DMS53 treated with DMSO at 0.1 percent for 48 hours (cell line): ENCODE data around the gene PCDHA5.
A peak's percentile ranks its signal among the peaks of the same experiment; 100 is the strongest.
"Not testable (repeated sequence)": the region's sequence is repeated elsewhere in the genome, so short reads cannot be mapped to it uniquely, and the experiment has no call there.

Experiments used
- DNase-seq: peaks from one replicate; lab custom pipeline; 2025; ENCODE audit not compliant: unreplicated experiment; lab: John Stamatoyannopoulos, UW

The PCDHA5 gene

DNA sequence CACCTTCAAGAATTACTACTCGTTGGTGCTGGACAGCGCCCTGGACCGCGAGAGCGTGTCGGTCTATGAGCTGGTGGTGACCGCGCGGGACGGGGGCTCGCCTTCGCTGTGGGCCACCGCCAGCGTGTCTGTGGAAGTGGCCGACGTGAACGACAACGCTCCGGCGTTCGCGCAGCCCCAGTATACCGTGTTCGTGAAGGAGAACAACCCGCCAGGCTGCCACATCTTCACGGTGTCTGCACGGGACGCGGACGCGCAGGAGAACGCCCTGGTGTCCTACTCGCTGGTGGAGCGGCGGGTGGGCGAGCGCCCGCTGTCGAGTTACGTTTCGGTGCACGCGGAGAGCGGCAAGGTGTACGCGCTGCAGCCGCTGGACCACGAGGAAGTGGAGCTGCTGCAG, 1.6 kb downstream of the PCDHA5 start:
- not testable (repeated sequence) for DNase-seq

DNA sequence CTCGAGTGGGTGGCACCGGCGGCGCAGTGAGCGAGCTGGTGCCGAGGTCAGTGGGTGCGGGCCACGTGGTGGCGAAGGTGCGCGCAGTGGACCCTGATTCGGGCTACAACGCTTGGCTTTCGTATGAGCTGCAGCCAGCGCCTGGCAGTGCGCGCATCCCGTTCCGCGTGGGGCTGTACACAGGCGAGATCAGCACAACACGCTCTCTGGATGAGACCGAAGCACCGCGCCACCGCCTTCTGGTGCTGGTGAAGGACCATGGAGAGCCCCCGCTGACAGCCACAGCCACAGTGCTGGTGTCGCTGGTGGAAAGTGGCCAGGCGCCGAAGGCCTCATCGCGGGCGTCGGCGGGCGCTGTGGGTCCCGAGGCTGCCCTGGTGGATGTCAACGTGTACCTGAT, 2.1 kb downstream of the PCDHA5 start:
- no peak for DNase-seq

DNA sequence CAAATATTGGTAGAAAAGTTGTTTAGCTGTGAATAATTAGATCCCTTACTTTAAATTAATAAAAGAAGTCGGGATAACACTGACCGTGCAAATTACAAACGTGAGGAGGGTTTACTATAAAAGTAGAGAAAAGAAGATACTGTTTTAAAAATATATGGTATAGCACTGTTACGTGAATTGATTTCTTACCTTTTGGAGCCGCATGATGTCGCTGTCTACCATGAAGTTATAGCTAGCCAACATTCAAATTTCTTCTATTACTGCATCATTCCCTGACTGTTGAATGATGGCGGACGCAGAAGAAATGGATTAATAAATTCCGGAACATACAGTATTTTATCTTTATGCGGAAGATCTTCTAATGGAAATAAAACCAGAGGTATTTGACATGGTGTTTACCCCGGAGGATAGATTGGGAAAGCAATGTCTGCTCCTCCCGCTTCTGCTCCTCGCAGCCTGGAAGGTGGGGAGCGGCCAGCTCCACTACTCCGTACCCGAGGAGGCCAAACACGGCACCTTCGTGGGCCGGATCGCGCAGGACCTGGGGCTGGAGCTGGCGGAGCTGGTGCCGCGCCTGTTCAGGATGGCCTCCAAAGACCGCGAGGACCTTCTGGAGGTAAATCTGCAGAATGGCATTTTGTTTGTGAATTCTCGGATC, 6.4 kb downstream of the PCDHA5 start, which contains the start of gene PCDHA6:
PCDHA6 (plus strand) TSS at position 257 of the 658 bp plus-strand sequence; CDS start at position 389, 132 bp downstream.
- peak; percentile 38 for DNase-seq

DNA sequence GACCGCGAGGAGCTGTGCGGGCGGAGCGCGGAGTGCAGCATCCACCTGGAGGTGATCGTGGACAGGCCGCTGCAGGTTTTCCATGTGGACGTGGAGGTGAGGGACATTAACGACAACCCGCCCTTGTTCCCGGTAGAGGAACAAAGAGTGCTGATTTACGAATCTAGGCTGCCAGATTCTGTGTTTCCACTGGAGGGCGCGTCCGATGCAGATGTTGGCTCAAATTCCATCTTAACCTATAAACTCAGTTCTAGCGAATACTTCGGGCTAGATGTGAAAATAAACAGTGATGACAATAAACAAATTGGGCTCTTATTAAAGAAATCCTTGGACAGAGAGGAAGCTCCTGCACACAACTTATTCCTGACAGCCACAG, 6.9 kb downstream of the PCDHA5 start:
- no peak for DNase-seq

DNA sequence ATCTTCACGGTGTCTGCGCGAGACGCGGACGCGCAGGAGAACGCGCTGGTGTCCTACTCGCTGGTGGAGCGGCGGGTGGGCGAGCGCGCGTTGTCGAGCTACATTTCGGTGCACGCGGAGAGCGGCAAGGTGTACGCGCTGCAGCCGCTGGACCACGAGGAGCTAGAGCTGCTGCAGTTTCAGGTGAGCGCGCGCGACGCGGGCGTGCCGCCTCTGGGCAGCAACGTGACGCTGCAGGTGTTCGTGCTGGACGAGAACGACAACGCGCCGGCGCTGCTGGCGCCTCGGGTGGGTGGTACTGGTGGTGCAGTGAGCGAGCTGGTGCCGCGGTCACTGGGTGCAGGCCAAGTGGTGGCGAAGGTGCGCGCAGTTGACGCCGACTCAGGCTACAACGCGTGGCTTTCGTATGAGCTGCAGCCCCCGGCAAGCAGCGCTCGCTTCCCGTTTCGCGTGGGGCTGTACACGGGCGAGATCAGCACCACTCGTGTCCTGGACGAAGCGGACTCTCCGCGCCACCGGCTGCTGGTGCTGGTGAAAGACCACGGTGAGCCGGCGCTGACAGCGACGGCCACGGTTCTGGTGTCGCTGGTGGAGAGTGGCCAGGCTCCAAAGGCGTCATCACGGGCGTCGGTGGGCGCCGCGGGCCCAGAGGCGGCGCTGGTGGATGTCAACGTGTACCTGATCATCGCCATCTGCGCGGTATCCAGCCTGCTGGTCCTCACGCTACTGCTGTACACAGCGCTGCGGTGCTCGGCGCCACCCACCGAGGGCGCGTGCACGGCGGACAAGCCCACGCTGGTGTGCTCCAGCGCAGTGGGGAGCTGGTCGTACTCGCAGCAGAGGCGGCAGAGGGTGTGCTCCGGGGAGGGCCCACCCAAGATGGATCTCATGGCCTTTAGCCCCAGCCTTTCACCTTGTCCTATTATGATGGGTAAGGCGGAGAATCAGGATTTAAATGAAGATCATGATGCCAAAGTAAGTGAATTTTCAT, 8.4 kb downstream of the PCDHA5 start:
- not testable (repeated sequence) for DNase-seq

DNA sequence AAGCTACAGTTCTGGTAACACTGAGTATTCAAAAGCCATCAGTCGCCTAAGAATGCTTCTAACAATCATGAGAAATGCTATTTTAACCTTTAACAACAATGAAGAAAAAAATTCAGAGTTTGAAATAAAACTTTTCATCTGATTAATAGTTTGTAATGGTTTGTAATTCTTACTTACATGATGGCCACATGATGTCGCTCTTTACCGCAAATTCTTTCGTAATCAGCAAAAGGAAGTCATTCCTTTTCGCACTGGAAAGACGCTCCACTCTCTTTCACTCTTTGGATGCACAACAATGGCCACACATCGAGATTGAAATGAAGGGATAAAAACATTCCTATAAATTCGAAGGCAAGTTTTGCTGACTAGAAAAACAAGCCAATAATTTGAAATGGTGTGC, 12.6 kb downstream of the PCDHA5 start, which contains the start of gene PCDHA7:
PCDHA7 (plus strand) TSS at position 277 of the 400 bp plus-strand sequence; CDS start at position 392, 115 bp downstream.
- peak; percentile 39 for DNase-seq

DNA sequence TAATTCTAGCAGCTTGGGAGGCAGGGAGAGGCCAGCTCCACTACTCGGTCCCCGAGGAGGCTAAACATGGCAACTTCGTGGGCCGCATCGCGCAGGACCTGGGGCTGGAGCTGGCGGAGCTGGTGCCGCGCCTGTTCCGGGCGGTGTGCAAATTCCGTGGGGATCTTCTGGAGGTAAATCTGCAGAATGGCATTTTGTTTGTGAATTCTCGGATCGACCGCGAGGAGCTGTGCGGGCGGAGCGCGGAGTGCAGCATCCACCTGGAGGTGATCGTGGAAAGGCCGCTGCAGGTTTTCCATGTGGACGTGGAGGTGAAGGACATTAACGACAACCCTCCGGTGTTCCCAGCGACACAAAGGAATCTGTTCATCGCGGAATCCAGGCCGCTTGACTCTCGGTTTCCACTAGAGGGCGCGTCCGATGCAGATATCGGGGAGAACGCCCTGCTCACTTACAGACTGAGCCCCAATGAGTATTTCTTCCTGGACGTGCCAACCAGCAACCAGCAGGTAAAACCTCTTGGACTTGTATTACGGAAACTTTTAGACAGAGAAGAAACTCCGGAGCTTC, 13.1 kb downstream of the PCDHA5 start:
- DNase-seq: peak; percentile 22

DNA sequence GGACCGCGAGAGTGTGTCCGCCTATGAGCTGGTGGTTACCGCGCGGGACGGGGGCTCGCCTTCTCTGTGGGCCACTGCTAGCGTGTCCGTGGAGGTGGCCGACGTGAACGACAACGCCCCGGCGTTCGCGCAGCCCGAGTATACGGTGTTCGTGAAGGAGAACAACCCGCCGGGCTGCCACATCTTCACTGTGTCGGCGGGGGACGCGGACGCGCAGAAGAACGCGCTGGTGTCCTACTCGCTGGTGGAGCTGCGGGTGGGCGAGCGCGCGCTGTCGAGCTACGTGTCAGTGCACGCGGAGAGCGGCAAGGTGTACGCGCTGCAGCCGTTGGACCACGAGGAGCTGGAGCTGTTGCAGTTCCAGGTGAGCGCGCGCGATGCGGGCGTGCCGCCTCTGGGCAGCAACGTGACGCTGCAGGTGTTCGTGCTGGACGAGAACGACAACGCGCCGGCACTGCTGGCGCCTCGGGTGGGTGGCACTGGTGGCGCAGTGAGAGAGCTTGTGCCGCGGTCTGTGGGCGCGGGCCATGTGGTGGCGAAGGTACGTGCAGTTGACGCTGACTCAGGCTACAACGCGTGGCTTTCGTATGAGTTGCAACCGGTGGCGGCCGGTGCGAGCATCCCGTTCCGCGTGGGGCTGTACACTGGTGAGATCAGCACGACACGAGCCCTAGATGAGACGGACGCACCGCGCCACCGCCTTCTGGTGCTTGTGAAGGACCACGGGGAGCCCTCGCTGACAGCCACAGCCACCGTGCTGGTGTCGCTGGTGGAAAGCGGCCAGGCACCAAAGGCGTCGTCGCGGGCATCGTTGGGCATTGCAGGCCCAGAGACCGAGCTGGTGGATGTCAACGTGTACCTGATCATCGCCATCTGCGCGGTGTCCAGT, 14.5 kb downstream of the PCDHA5 start:
- DNase-seq: no peak

DNA sequence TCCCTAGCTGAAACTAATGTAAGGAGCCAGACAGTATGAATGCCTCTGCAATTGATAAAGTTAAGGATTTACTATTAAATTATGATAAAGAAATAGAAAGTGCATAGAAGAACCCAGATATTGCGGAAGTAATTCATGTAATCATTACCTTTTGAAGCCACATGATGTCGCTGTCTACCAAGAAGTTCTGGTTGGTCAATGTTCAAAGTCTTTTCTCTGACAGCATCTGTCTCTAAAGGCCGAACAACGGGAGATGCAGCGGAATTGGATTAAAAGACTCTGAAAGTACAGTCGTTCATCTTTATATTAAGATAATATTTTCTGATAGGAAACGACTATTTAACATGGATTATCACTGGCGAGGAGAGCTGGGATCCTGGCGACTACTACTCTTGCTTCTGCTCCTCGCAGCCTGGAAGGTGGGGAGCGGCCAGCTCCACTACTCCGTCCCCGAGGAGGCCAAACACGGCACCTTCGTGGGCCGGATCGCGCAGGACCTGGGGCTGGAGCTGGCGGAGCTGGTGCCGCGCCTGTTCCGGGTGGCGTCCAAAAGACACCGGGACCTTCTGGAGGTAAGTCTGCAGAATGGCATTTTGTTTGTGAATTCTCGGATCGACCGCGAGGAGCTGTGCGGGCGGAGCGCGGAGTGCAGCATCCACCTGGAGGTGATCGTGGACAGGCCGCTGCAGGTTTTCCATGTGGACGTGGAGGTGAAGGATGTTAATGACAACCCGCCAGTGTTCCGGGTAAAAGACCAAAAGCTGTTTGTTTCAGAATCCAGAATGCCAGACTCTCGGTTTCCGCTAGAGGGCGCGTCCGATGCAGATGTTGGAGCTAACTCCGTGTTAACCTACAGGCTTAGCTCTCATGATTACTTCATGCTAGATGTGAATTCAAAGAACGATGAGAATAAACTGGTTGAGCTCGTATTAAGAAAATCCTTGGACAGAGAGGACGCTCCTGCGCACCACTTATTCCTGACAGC, 19.9 kb downstream of the PCDHA5 start, which contains the start of gene PCDHA8:
PCDHA8 (plus strand) TSS at position 210 of the 985 bp plus-strand sequence; CDS start at position 345, 135 bp downstream.
- DNase-seq: peak; percentile 70

DNA sequence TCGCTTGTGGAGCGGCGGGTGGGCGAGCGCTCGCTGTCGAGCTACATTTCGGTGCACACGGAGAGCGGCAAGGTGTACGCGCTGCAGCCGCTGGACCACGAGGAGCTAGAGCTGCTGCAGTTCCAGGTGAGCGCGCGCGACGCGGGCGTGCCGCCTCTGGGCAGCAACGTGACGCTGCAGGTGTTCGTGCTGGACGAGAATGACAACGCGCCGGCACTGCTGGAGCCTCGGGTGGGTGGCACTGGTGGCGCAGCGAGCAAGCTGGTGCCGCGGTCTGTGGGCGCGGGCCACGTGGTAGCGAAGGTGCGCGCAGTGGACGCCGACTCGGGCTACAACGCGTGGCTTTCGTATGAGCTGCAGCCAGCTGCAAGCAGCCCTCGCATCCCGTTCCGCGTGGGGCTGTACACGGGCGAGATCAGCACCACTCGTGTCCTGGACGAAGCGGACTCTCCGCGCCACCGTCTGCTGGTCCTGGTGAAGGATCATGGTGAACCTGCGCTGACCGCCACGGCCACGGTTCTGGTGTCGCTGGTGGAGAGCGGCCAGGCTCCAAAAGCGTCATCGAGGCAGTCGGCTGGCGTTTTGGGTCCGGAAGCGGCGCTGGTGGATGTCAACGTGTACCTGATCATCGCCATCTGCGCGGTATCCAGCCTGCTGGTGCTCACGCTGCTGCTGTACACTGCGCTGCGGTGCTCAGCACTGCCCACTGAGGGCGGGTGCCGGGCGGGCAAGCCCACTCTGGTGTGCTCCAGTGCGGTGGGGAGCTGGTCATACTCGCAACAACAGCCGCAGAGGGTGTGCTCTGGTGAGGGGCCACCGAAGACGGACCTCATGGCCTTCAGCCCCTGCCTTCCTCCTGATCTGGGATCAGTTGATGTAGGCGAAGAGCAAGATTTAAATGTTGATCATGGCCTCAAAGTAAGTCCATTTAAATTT, 21.7 kb downstream of the PCDHA5 start:
- DNase-seq: no peak

DNA sequence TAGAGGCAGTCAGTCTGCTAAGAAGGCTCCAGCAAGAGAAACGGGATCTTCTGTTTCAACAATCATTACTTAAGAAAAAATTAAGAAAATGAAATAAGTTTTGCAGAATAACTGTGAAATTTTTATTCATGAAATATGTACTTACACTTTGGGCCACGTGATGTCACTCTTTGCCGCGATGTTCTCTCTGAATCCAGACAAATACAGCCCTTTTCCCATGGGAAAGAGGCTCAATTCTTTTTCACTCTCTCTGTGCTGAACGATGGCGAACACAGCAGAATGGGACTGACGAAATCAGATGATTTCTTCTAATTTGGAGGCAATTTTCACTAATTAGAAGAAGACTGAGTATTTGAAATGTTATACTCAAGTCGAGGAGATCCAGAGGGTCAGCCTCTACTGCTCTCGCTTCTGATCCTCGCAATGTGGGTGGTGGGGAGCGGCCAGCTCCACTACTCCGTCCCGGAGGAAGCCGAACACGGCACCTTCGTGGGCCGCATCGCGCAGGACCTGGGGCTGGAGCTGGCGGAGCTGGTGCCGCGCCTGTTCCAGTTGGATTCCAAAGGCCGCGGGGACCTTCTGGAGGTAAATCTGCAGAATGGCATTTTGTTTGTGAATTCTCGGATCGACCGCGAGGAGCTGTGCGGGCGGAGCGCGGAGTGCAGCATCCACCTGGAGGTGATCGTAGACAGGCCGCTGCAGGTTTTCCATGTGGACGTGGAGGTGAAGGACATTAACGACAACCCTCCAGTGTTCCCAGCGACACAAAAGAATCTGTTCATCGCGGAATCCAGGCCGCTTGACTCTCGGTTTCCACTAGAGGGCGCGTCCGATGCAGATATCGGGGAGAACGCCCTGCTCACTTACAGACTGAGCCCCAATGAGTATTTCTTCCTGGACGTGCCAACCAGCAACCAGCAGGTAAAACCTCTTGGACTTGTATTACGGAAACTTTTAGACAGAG, 27.0 kb downstream of the PCDHA5 start, which contains the start of gene PCDHA9:
PCDHA9 (plus strand) TSS at position 244 of the 964 bp plus-strand sequence; CDS start at position 358, 114 bp downstream.
- not testable (repeated sequence) for DNase-seq

DNA sequence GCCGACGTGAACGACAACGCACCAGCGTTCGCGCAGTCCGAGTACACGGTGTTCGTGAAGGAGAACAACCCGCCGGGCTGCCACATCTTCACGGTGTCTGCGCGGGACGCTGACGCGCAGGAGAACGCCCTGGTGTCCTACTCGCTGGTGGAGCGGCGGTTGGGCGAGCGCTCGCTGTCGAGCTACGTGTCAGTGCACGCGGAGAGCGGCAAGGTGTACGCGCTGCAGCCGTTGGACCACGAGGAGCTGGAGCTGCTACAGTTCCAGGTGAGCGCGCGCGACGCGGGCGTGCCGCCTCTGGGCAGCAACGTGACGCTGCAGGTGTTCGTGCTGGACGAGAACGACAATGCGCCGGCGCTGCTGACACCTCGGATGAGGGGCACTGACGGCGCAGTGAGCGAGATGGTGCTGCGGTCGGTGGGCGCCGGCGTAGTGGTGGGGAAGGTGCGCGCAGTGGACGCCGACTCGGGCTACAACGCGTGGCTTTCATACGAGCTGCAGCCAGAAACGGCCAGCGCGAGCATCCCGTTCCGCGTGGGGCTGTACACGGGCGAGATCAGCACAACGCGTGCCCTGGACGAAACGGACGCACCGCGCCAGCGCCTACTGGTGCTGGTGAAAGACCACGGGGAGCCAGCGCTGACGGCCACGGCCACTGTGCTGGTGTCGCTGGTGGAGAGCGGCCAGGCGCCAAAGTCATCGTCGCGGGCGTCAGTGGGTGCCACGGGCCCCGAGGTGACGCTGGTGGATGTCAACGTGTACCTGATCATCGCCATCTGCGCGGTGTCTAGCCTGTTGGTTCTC, 28.6 kb downstream of the PCDHA5 start:
- not testable (repeated sequence) for DNase-seq

DNA sequence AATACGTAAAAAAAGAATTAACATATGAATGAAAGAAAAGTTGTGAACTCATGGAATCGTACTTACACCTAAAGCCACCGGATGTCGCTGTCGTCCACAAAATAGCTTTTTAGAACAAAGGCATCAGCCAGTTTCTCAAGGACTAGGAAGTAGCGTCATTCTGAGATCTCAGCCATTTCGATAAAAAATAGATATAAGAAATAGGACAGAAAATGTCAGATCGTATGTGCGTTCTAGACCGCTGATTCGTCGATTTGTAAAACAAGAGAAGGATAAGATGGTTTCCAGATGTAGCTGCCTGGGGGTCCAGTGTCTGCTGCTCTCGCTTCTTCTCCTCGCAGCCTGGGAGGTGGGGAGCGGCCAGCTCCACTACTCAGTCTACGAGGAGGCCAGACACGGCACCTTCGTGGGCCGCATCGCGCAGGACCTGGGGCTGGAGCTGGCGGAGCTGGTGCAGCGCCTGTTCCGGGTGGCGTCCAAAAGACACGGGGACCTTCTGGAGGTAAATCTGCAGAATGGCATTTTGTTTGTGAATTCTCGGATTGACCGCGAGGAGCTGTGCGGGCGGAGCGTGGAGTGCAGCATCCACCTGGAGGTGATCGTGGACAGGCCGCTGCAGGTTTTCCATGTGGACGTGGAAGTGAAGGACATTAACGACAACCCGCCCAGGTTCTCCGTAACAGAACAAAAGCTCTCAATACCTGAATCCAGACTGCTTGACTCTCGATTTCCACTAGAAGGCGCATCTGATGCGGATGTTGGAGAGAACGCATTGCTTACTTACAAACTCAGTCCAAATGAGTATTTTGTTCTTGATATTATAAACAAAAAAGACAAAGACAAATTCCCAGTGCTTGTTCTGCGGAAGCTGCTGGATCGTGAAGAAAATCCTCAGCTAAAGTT, 34.6 kb downstream of the PCDHA5 start, which contains the start of gene PCDHA10:
PCDHA10 (plus strand) TSS at position 126 of the 903 bp plus-strand sequence; CDS start at position 278, 152 bp downstream.
- peak; percentile 55 for DNase-seq

DNA sequence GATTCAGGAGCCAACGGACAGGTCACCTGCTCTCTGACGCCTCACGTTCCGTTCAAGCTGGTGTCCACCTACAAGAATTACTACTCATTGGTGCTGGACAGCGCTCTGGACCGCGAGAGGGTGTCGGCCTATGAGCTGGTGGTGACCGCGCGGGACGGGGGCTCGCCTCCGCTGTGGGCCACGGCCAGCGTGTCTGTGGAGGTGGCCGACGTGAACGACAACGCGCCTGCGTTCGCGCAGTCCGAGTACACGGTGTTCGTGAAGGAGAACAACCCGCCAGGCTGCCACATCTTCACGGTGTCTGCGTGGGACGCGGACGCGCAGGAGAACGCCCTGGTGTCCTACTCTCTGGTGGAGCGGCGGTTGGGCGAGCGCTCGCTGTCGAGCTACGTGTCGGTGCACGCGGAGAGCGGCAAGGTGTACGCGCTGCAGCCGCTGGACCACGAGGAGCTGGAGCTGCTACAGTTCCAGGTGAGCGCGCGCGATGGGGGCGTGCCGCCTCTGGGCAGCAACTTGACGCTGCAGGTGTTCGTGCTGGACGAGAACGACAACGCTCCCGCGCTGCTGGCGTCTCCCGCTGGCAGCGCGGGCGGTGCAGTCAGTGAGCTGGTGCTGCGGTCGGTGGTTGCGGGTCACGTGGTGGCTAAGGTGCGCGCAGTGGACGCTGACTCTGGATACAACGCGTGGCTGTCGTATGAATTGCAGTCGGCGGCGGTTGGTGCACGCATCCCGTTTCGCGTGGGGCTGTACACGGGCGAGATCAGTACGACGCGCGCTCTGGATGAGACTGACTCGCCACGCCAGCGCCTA, 36.0 kb downstream of the PCDHA5 start:
- no peak for DNase-seq
